Measurements from ENCODE around the gene MGLL. TPM values are rescaled to one million over a fixed set of nuclear protein-coding genes. Genes with fewer than 3 reads are reported as not detected.

The MGLL gene
- total and polyA plus RNA-seq, 9 of the 15 experiments (the other 6 are each of a cell fraction or from before 2014, with no cell fraction given) = 0.12 to 0.32 (median 0.18) TPM; not detected in 6

DNA sequence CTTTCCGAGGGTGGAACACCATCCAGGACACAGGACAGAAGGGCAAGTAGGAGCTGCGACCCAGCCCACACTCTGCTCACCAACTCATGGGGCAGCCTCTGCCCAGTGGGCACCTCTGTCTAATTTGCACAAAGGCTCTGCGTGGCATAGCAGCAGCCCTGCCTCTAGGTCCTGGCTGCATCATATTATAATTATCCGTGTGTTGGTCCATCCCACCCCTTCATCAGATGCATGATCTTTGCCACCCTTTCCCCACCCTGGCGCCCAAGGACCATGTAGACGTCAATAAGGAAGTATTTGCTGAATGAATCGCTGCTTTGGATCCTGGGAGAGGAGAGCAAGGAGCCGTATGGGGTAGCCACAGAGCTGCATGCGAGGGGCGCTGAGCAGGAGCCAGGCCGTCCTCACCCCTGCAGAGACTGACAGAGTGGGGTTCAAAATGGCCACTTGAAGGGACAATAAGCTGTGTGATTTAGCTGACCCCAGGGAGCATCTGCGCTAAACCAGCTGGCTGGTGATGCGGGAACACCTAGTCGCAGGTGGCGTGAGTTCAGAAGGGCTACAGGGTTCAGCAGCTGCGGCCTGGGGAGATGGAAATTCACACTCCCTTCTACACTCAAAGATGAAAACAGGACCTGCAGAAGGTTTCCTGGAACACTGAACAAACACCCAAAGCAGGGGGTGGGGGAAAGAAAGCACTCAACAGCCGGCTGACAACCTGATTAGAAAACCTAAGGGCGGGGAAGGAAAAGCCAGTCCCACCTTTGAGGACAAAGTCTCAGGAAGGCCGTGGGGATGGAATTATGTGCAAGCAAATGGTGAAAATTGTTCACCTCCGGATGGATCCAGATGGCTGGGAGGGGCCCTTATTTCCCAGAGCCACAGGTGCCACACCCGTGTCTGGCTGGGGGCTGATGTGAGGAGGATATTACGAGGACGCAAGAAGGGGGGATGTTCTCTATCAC lies 6.4 kb downstream of the MGLL start (continued):
- TF ChIP-seq, protein P1, sequence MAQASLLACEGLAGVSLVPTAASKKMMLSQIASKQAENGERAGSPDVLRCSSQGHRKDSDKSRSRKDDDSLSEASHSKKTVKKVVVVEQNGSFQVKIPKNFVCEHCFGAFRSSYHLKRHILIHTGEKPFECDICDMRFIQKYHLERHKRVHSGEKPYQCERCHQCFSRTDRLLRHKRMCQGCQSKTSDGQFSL (CRISPR knock-in tag; IDR thresholded peaks at IDR 0.05) = no peak
- TF ChIP-seq, protein P1 (tag; IDR thresholded peaks at IDR 0.05) = no peak
- TF ChIP-seq, protein P2, sequence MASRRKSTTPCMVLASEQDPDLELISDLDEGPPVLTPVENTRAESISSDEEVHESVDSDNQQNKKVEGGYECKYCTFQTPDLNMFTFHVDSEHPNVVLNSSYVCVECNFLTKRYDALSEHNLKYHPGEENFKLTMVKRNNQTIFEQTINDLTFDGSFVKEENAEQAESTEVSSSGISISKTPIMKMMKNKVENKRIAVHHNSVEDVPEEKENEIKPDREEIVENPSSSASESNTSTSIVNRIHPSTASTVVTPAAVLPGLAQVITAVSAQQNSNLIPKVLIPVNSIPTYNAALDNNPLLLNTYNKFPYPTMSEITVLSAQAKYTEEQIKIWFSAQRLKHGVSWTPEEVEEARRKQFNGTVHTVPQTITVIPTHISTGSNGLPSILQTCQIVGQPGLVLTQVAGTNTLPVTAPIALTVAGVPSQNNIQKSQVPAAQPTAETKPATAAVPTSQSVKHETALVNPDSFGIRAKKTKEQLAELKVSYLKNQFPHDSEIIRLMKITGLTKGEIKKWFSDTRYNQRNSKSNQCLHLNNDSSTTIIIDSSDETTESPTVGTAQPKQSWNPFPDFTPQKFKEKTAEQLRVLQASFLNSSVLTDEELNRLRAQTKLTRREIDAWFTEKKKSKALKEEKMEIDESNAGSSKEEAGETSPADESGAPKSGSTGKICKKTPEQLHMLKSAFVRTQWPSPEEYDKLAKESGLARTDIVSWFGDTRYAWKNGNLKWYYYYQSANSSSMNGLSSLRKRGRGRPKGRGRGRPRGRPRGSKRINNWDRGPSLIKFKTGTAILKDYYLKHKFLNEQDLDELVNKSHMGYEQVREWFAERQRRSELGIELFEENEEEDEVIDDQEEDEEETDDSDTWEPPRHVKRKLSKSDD (conservative IDR thresholded peaks at IDR 0.05; ENCODE audit: low read length) = no peak
- TF ChIP-seq, protein P3, sequence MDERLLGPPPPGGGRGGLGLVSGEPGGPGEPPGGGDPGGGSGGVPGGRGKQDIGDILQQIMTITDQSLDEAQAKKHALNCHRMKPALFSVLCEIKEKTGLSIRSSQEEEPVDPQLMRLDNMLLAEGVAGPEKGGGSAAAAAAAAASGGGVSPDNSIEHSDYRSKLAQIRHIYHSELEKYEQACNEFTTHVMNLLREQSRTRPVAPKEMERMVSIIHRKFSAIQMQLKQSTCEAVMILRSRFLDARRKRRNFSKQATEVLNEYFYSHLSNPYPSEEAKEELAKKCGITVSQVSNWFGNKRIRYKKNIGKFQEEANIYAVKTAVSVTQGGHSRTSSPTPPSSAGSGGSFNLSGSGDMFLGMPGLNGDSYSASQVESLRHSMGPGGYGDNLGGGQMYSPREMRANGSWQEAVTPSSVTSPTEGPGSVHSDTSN (CRISPR knock-in tag; IDR thresholded peaks at IDR 0.05; ENCODE audit: low read depth) = no peak
- TF ChIP-seq, protein P3 (tag; conservative IDR thresholded peaks at IDR 0.05; ENCODE audit: low read depth) = no peak
- no peak for TF ChIP-seq E2F3 (CRISPR knock-in tag; IDR thresholded peaks at IDR 0.05)
